Mammary epithelial cell (primary cell): ENCODE results near the gene RIMS3.

ENCODE experiments used
- EZH2 ChIP-seq: IDR thresholded peaks from 2 replicates; pipeline ENCODE4 v1.6.1; 2012; ENCODE audit warnings: low read length, inconsistent platforms, borderline replicate concordance
- TF ChIP-seq, protein P1 (sequence below), 2 donors: IDR thresholded peaks in 1 of 2; conservative IDR thresholded peaks in 1 of 2; 2 replicates each; pipeline ENCODE4 v1.5.1; 2011 to 2012; ENCODE audit warnings: inconsistent platforms in 2 of 2, low read length in 2 of 2, mild to moderate bottlenecking in 2 of 2, control low read depth in 1 of 2, low read depth in 1 of 2; ENCODE audit not compliant: insufficient read depth in 1 of 2; ENCODE audit errors: extremely low read depth in 1 of 2

DNA sequence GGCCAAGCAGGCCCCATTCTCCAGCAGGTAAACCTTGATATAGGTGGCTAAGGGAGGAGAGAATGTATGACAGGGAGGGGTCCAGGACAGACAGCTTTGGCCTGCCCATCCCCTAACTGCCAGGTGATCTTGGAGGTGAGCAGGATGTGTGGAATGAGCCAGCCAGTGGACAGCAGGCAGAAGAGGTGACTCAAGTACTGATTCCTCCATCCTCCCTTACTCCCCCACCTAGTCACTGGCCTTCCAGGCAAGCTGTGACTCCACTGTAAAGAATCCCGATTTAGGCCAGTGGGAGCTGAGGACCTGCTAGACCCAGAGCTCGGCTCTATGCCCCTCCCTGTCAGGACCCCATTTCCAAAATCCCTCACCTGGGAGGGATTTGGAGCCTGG is 36.6 kb downstream of the RIMS3 start:
- TF ChIP-seq, protein P1, sequence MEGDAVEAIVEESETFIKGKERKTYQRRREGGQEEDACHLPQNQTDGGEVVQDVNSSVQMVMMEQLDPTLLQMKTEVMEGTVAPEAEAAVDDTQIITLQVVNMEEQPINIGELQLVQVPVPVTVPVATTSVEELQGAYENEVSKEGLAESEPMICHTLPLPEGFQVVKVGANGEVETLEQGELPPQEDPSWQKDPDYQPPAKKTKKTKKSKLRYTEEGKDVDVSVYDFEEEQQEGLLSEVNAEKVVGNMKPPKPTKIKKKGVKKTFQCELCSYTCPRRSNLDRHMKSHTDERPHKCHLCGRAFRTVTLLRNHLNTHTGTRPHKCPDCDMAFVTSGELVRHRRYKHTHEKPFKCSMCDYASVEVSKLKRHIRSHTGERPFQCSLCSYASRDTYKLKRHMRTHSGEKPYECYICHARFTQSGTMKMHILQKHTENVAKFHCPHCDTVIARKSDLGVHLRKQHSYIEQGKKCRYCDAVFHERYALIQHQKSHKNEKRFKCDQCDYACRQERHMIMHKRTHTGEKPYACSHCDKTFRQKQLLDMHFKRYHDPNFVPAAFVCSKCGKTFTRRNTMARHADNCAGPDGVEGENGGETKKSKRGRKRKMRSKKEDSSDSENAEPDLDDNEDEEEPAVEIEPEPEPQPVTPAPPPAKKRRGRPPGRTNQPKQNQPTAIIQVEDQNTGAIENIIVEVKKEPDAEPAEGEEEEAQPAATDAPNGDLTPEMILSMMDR (conservative IDR thresholded peaks at IDR 0.05 in 1 of 2, IDR thresholded peaks at IDR 0.05 in 1 of 2; ENCODE audit: extremely low read depth in 1 of 2, insufficient read depth in 1 of 2, low read depth in 1 of 2, low read length in 2 of 2): no peak
- no peak for TF ChIP-seq EZH2
